ENCODE measurements around the gene TIRAP. TPM values are rescaled to one million over a fixed set of nuclear protein-coding genes. Genes with fewer than 3 reads are reported as not detected.
"Not testable (repeated sequence)": the region's sequence is repeated elsewhere in the genome, so short reads cannot be mapped to it uniquely, and the experiment has no call there.

TIRAP gene
- total and polyA plus RNA-seq, 8 donors: 5.3 to 8.2 (median 6.3) TPM

DNA sequence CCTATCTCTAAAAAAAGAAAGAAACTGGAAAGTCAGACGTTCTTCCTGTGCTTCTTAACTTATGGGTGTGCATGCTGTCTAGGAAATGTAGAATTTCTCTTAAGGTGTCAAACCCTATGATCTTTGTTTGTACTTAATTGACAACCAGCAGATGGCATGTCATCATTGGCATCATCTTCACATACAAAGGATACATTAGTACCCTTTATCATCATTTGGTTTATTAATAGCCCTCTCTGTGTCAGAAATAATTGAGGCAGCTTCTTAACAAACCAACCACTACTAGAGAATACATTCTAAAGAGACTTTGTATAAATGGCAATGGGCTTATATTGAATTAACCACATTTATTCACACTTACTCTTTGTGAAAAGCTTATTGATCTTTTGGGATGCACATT lies 28.1 kb upstream of the TIRAP start:
- TF ChIP-seq, protein P1, sequence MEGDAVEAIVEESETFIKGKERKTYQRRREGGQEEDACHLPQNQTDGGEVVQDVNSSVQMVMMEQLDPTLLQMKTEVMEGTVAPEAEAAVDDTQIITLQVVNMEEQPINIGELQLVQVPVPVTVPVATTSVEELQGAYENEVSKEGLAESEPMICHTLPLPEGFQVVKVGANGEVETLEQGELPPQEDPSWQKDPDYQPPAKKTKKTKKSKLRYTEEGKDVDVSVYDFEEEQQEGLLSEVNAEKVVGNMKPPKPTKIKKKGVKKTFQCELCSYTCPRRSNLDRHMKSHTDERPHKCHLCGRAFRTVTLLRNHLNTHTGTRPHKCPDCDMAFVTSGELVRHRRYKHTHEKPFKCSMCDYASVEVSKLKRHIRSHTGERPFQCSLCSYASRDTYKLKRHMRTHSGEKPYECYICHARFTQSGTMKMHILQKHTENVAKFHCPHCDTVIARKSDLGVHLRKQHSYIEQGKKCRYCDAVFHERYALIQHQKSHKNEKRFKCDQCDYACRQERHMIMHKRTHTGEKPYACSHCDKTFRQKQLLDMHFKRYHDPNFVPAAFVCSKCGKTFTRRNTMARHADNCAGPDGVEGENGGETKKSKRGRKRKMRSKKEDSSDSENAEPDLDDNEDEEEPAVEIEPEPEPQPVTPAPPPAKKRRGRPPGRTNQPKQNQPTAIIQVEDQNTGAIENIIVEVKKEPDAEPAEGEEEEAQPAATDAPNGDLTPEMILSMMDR (IDR thresholded peaks at IDR 0.05): no peak
- Histone ChIP-seq H3K4me3 (no peak overlapping the region), H3K36me3 (no peaks in the 10 kb centered on the region), H3K9me3 (no peaks in the 10 kb centered on the region), H3K27me3 (no peaks in the 10 kb centered on the region), H3K27ac (no peak overlapping the region), H3K4me1 (peaks cover 0 to 9% (median 6%) of the 10 kb centered on the region in 3 donors)
- no peak for ATAC-seq
- intact Hi-C loops (cut with DNase I): no loop called here
- no peak for DNase-seq
- no peak for FAIRE-seq
- WGBS, 2 donors: 71 to 74% methylated on average over 1 of the region's 1 CpG

DNA sequence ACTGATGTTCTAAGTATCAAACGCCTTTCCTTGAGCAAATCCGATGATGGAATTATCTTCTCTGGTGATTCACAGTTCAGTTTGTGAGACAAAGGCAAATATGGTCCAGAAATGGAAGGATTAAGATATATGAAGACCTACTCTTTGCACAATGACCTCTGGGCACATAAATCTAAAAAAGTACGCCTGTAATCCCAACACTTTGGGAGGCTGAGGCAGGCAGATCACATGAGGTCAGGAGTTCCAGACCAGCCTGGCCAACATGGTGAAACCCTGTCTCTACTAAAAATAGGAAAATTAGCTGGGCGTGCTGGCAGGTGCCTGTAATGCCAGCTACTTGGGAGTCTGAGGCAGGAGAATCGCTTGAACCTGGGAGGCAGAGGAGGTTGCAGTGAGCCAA lies 27.4 kb upstream of the TIRAP start:
- WGBS, 2 donors: 93 to 95% methylated on average over 5 of the region's 5 CpGs

DNA sequence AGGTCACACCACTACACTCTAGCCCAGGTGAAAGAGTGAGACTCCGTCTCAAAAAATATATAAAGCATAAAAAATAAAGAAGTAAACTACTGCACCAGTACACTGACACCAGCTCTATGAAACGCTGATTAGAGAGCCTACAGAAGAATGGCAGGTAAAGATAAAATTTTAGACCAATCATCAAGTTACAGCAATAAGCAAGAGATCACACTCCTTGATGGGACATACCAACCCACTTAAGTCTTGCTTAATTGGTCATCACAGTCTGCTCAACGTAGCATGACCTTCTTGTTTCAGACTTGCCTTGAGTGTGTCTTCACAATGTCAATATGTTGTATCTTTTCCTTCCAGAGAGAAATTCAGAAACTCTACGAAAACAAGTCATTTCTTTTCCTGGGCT lies 26.7 kb upstream of the TIRAP start:
- no peak overlapping the region for H3K4me3 ChIP-seq
- no peaks in the 10 kb centered on the region for H3K36me3 ChIP-seq
- H3K27ac ChIP-seq: no peak overlapping the region
- FAIRE-seq: no peak
- 93 to 94% methylated on average over 4 of the region's 4 CpGs for WGBS, 2 donors
- H3K4me1 ChIP-seq: peaks cover 0 to 9% (median 6%) of the 10 kb centered on the region in 3 donors
- DNase-seq: no peak
- TF ChIP-seq, protein P1 (IDR thresholded peaks at IDR 0.05): no peak
- intact Hi-C loops (cut with DNase I): no loop called here
- no peaks in the 10 kb centered on the region for H3K27me3 ChIP-seq
- ATAC-seq: no peak
- no peaks in the 10 kb centered on the region for H3K9me3 ChIP-seq

More for the DNA sequence above, 27.4 kb upstream of the TIRAP start:
- FAIRE-seq; intact Hi-C loops (cut with DNase I); H3K4me1 ChIP-seq; ATAC-seq; H3K27me3 ChIP-seq; H3K36me3 ChIP-seq; DNase-seq; H3K9me3 ChIP-seq; H3K27ac ChIP-seq; H3K4me3 ChIP-seq: not testable (repeated sequence)

DNA sequence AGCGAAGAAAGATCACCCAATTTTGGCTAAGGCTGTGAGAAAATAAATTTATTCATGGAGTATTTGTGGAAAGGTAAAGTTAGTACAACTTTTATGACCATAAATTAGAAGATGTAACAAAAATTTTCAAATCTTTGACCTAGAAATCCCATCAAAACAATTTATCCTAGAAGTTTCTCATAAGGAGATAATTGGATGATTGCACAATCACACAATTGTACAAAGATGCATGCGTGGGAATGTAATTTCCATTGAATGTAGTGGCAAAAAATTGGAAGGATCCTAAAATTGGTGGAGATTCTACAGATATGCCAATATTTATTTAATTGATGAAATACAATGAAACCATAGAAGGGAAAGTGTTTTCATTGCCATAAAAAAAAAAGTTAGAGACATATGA lies 25.7 kb upstream of the TIRAP start:
- no peak for DNase-seq
- FAIRE-seq: no peak
- Histone ChIP-seq H3K27me3 (no peaks in the 10 kb centered on the region), H3K4me3 (no peak overlapping the region), H3K9me3 (no peaks in the 10 kb centered on the region), H3K36me3 (peaks cover 0 to 4% (median 0%) of the 10 kb centered on the region in 3 donors), H3K4me1 (peaks cover 0 to 9% (median 6%) of the 10 kb centered on the region in 3 donors), H3K27ac (no peak overlapping the region)
- TF ChIP-seq, protein P1 (IDR thresholded peaks at IDR 0.05): no peak
- WGBS, 2 donors: 88% methylated on average over 2 of the region's 2 CpGs
- no peak for ATAC-seq
- intact Hi-C loops (cut with DNase I): no loop called here

DNA sequence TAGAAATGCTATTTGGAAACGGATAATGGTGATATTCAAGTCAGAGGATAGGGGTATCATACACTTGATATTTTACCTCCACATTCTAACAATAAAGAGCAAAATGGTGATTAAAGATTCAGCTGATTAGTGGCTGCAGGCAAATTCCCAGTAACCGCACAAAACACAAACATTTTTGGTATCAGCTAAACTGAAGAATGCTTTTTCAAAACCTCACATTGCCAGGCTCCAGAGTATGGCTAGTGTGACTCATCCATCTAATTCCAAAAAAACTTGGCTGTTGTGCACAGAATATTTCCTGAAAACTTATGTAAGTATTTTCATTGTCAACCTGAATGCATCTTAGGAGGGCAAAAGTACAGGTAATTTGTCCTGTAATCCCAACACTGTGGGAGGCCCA lies 25.1 kb upstream of the TIRAP start:
- no peak for DNase-seq
- Histone ChIP-seq H3K36me3 (peaks cover 0 to 10% (median 5%) of the 10 kb centered on the region in 3 donors), H3K27me3 (no peaks in the 10 kb centered on the region), H3K27ac (no peak overlapping the region), H3K4me3 (no peak overlapping the region), H3K4me1 (peaks cover 0 to 9% (median 4%) of the 10 kb centered on the region in 3 donors), H3K9me3 (no peaks in the 10 kb centered on the region)
- ATAC-seq: no peak
- no peak for FAIRE-seq
- TF ChIP-seq, protein P1 (IDR thresholded peaks at IDR 0.05): no peak
- WGBS, 2 donors: 89 to 93% methylated on average over 2 of the region's 2 CpGs
- intact Hi-C loops (cut with DNase I): no loop called here

Data from pancreas (tissue), 10 donors.